Vagina (tissue), 2 donors: ENCODE results near the gene ABCB4. TPM values are rescaled to one million over a fixed set of nuclear protein-coding genes. Genes with fewer than 3 reads are reported as not detected.

ENCODE experiments used
- DNase-seq, 2 donors: peaks; one replicate each; pipeline ENCODE4 v3.0.0-alpha.2; 2017; ENCODE audit errors: extremely low spot score in 2 of 2
- H3K27ac ChIP-seq: fragments of 200-600 bp; sonication (generic); one replicate; pipeline ENCODE4 v1.5.1; 2019
- H3K27me3 ChIP-seq: fragments of 200-600 bp; sonication (generic); one replicate; pipeline ENCODE4 v1.5.1; 2019
- H3K36me3 ChIP-seq, 2 donors: fragments of 200-600 bp; sonication (generic); one replicate each; pipeline ENCODE4 v1.5.1; 2017 to 2019
- H3K4me1 ChIP-seq: fragments of 200-600 bp; sonication (generic); one replicate; pipeline ENCODE4 v1.5.1; 2019
- H3K4me3 ChIP-seq, 2 donors: fragments of 200-600 bp; sonication (generic); 1 replicate in 1 of 2; 2 replicates in 1 of 2; pipeline ENCODE4 v1.5.1; 2016 to 2019
- H3K9me3 ChIP-seq: fragments of 200-600 bp; sonication (generic); one replicate; pipeline ENCODE4 v1.5.1; 2019
- CTCF ChIP-seq, 3 experiments: fragments of 450-650 bp in 2 of 3; fragments of 200-600 bp in 1 of 3; sonication (generic) in 1 of 3; IDR thresholded peaks; one replicate each; pipeline ENCODE4 v1.5.1; 2017 to 2019; ENCODE audit warnings: antibody characterized with exemption in 3 of 3, mild to moderate bottlenecking in 2 of 3, moderate library complexity in 2 of 3
- POLR2A ChIP-seq, 2 donors: fragments of 450-650 bp; IDR thresholded peaks; one replicate each; pipeline ENCODE4 v1.6.1; 2017; ENCODE audit warnings: antibody characterized with exemption in 2 of 2, mild to moderate bottlenecking in 2 of 2, moderate library complexity in 2 of 2
- POLR2AphosphoS5 ChIP-seq, 2 donors: sonication (generic); formaldehyde crosslinking; IDR thresholded peaks; one replicate each; pipeline ENCODE4 v1.9.0; 2017; ENCODE audit warnings: antibody characterized with exemption in 2 of 2, mild to moderate bottlenecking in 2 of 2, low read depth in 1 of 2; ENCODE audit not compliant: insufficient read depth in 1 of 2
- intact Hi-C: fragments of 100-400 bp; cut with DNase I; formaldehyde crosslinking; loops from one replicate; pipeline ENCODE4 v1.15.1; 2023
- total RNA-seq: library from RNA; depleted of rRNA; stranded (reverse); fragments of >200 nt; gene quantifications from one replicate; pipeline ENCODE4 v1.2.3, GENCODE V29; 2016

Gene ABCB4
- total RNA-seq, 1 donor from 2014 or later, result 0.49 TPM

GRCh38 chr7:87459941-87460340 lies 15.5 kb downstream of the ABCB4 start:
- H3K4me1 ChIP-seq, result no peaks in the 10 kb centered on the region
- no peaks in the 10 kb centered on the region for H3K9me3 ChIP-seq
- H3K4me3 ChIP-seq, result no peak overlapping the region
- no peak for DNase-seq
- intact Hi-C loops, result no loop called here
- no peaks in the 10 kb centered on the region for H3K36me3 ChIP-seq
- no peak for TF ChIP-seq CTCF (IDR thresholded peaks at IDR 0.05)
- H3K27me3 ChIP-seq, result no peaks in the 10 kb centered on the region
- no peak overlapping the region for H3K27ac ChIP-seq

- DNase-seq, result no peak
- intact Hi-C loops, result no loop called here
- Histone ChIP-seq H3K9me3 (no peaks in the 10 kb centered on the region), H3K27ac (no peak overlapping the region), H3K4me1 (no peaks in the 10 kb centered on the region), H3K27me3 (no peaks in the 10 kb centered on the region), H3K4me3 (no peak overlapping the region), H3K36me3 (no peaks in the 10 kb centered on the region)
- TF ChIP-seq POLR2AphosphoS5 (IDR thresholded peaks at IDR 0.05; ENCODE audit: insufficient read depth in 1 of 2, low read depth in 1 of 2) (no peak), CTCF (IDR thresholded peaks at IDR 0.05) (no peak), POLR2A (IDR thresholded peaks at IDR 0.05) (no peak)
Observed at GRCh38 chr7:87458148-87458547, 17.3 kb downstream of the ABCB4 start.

GRCh38 chr7:87456247-87456646 lies 19.2 kb downstream of the ABCB4 start:
- no peaks in the 10 kb centered on the region for H3K27me3 ChIP-seq
- no peaks in the 10 kb centered on the region for H3K9me3 ChIP-seq
- no peak overlapping the region for H3K27ac ChIP-seq
- intact Hi-C loops, result no loop called here
- H3K36me3 ChIP-seq, result no peaks in the 10 kb centered on the region
- no peak overlapping the region for H3K4me3 ChIP-seq
- H3K4me1 ChIP-seq, result no peaks in the 10 kb centered on the region
- DNase-seq, result no peak
- no peak for TF ChIP-seq POLR2A (IDR thresholded peaks at IDR 0.05)
- no peak for TF ChIP-seq POLR2AphosphoS5 (IDR thresholded peaks at IDR 0.05; ENCODE audit: insufficient read depth in 1 of 2, low read depth in 1 of 2)
- TF ChIP-seq CTCF (IDR thresholded peaks at IDR 0.05), result no peak

GRCh38 chr7:87452279-87452678 lies 23.2 kb downstream of the ABCB4 start:
- no peak for DNase-seq
- intact Hi-C loops, result no loop called here
- H3K9me3 ChIP-seq, result no peaks in the 10 kb centered on the region
- H3K4me3 ChIP-seq, result no peak overlapping the region
- no peak overlapping the region for H3K27ac ChIP-seq
- no peaks in the 10 kb centered on the region for H3K27me3 ChIP-seq
- TF ChIP-seq POLR2AphosphoS5 (IDR thresholded peaks at IDR 0.05; ENCODE audit: insufficient read depth in 1 of 2, low read depth in 1 of 2) (no peak), POLR2A (IDR thresholded peaks at IDR 0.05) (no peak), CTCF (IDR thresholded peaks at IDR 0.05) (no peak)
- H3K36me3 ChIP-seq, result no peaks in the 10 kb centered on the region
- H3K4me1 ChIP-seq, result no peaks in the 10 kb centered on the region

GRCh38 chr7:87451187-87451586 lies 24.3 kb downstream of the ABCB4 start:
- no peak for DNase-seq
- H3K27ac ChIP-seq, result no peak overlapping the region
- intact Hi-C loops, result no loop called here
- H3K4me1 ChIP-seq, result no peaks in the 10 kb centered on the region
- H3K36me3 ChIP-seq, result no peaks in the 10 kb centered on the region
- no peak for TF ChIP-seq POLR2AphosphoS5 (IDR thresholded peaks at IDR 0.05; ENCODE audit: insufficient read depth in 1 of 2, low read depth in 1 of 2)
- TF ChIP-seq POLR2A (IDR thresholded peaks at IDR 0.05), result no peak
- TF ChIP-seq CTCF (IDR thresholded peaks at IDR 0.05), result no peak
- no peak overlapping the region for H3K4me3 ChIP-seq
- no peaks in the 10 kb centered on the region for H3K27me3 ChIP-seq
- H3K9me3 ChIP-seq, result no peaks in the 10 kb centered on the region
